Mucosa of rectum (tissue), 2 donors: Measurements from ENCODE around the gene HIVEP3.

ENCODE experiments used
- H3K27ac ChIP-seq, 2 donors: one replicate each; pipeline ENCODE4 v1.7.0; 2013; ENCODE audit warnings: inconsistent platforms in 2 of 2, low read depth in 2 of 2, low read length in 2 of 2
- H3K27me3 ChIP-seq, 2 donors: one replicate each; pipeline ENCODE4 v1.7.0; 2013; ENCODE audit warnings: low read length in 2 of 2; ENCODE audit not compliant: control insufficient read depth in 2 of 2, insufficient read depth in 2 of 2
- H3K36me3 ChIP-seq, 2 donors: one replicate each; pipeline ENCODE4 v1.7.0; 2013; ENCODE audit warnings: low read length in 2 of 2; ENCODE audit not compliant: control insufficient read depth in 2 of 2, insufficient read depth in 2 of 2
- H3K4me1 ChIP-seq, 2 donors: one replicate each; pipeline ENCODE4 v1.7.0; 2013; ENCODE audit warnings: low read length in 2 of 2, mild to moderate bottlenecking in 1 of 2; ENCODE audit not compliant: control insufficient read depth in 2 of 2, insufficient read depth in 2 of 2
- H3K4me3 ChIP-seq, 2 donors: one replicate each; pipeline ENCODE4 v1.7.0; 2013; ENCODE audit warnings: low read length in 2 of 2
- H3K9ac ChIP-seq, 2 donors: one replicate each; pipeline ENCODE4 v1.7.0; 2013; ENCODE audit warnings: low read length in 2 of 2, low read depth in 1 of 2, mild to moderate bottlenecking in 1 of 2
- H3K9me3 ChIP-seq, 2 donors: one replicate each; pipeline ENCODE4 v1.7.0; 2013; ENCODE audit warnings: low read length in 2 of 2; ENCODE audit not compliant: control insufficient read depth in 2 of 2
- donor health status: healthy.
- donor health status: Normal muscosa, but diverticular disease.

Gene HIVEP3

DNA sequence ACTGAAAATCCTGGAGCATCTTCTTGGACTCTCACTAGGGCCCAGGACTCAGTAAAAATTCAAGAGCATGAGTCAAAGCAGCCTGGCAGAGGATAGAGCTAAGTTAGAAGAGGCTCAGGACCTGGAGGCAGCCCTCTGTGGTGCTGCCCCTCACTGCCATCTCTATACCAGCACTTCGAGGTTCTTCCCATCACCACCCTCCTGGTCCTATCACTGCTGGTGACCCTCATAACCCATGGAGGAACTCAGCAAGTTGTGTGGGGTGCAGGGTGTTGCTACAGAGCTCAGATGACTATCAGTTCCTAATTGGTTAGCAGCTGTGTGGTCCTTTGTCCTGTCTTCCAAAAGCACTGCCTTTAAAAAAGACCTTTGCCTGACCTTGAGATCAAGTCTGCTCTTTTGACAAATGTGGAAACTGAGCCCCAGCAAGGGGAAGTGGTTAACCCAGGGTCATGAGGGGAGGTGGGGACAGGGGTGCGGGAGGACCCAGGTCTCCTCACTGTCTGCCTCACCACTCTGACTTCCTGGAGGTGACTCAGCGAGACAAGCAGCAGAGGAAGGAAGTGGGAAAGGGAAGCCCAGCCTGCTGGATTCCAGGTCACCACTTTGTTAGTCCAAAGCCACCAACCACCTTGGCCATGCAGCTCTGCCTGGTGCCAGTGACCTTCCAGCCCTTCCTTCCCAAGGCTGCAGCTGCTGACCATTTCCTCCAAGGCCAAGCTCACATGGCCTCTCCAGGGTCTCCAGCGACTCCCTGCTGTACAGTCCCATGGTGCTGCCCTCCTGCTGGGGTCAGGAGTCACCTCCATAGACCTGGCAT lies 234.8 kb downstream of the HIVEP3 start:
- Histone ChIP-seq H3K27ac (no peak overlapping the region), H3K36me3 (no peaks in the 10 kb centered on the region), H3K9me3 (no peaks in the 10 kb centered on the region), H3K4me3 (no peak overlapping the region), H3K27me3 (no peaks in the 10 kb centered on the region), H3K4me1 (peaks cover 5 to 6% of the 10 kb centered on the region in 2 donors), H3K9ac (no peak overlapping the region)

DNA sequence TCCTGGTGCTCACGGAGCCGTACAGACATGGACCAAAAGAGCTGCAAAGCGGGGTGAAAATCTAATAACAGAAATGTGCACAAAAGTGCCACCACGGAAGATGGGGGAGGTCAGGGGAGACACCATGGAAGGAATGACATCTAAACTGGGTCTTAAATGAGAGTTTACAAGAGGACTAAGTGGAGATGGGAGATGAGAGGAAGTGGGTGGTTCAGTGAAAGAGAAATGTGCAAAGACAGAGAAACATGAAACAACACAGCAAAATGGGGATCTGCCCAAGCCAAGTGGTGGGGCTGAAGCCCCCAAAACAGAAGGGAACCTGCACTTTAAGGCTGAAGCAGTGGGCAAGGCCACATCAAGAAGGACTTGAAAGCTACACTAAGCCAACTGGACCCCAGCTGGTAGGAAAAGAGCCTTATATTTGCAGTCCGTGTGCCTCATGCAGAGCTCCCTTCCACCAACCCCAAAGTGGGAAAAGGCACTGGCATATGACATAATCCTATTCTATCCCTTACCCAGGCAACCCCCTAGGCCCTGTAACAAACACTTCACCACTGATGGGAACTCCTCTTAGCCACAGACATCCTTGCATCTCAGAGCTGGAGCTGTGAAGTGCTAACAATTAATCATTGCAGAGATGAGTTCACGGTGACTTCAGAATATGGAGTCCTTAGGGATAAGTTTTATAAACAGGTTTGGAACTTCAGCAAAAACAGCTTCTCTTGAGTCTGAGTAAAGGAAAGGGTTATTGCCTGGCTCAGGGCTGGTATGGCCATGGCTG lies 235.7 kb downstream of the HIVEP3 start:
- Histone ChIP-seq H3K27me3 (no peaks in the 10 kb centered on the region), H3K4me3 (no peak overlapping the region), H3K4me1 (peaks cover 5 to 8% of the 10 kb centered on the region in 2 donors), H3K27ac (no peak overlapping the region), H3K9ac (no peak overlapping the region), H3K36me3 (no peaks in the 10 kb centered on the region), H3K9me3 (no peaks in the 10 kb centered on the region)

DNA sequence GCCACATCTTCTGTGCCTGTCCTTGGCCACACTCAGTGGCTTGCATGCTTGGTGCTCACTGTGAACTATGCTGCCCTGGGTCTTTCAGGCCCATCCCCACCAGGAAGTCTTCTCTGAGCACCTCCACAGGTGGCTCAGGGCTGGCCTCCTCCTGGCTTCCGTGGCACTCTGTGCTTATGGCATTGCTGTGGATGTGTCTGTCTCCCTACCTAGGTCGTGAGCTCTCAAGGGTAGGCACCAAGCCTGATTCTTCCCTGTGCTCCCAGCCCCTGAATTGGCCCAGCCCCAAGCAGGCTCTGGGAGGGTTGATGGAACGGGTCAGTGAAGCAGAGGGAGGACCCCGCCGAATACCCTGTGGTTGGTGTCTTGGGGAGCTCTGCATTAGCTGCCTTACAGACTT lies 236.6 kb downstream of the HIVEP3 start:
- Histone ChIP-seq H3K9ac (no peak overlapping the region), H3K9me3 (no peaks in the 10 kb centered on the region), H3K27me3 (no peaks in the 10 kb centered on the region), H3K4me1 (peaks cover 5 to 8% of the 10 kb centered on the region in 2 donors), H3K27ac (no peak overlapping the region), H3K36me3 (no peaks in the 10 kb centered on the region), H3K4me3 (no peak overlapping the region)

DNA sequence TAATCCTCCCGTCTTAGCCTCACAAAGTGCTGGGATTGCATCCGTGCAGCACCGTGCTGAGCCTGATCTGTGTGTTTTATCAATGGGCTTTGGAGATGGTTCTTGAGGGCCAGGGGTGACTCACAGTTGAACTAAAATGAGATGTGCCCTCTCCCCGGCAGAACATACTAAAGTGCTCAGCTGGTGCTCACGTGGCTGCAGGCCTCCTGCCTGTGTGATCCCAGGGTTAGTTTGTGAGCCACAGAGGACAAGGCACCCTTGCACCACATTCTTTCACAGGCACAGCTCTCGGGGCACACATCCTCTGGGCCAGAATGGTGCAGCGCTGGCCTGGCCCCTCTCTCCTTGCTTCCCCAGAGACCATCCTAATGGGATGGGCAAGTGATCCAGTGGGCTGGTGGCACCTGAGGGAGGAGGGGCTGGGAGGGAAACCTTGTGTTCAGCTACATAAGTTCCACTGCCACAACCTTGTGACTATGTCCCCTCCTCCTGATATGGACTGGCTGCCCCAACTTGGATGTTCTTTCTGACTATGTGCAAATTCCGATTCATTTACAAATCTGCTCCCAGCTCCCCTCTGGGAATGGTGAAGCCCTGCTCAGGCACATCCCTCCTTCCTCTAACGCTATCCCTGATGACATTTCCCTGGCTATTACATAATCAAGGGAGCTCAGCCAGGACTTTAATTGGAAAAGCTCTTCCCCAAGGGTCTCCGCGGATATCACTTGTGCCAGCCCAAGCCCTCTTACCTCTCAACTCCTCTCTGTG lies 237.2 kb downstream of the HIVEP3 start:
- Histone ChIP-seq H3K9me3 (no peaks in the 10 kb centered on the region), H3K9ac (no peak overlapping the region), H3K27ac (no peak overlapping the region), H3K4me1 (peaks cover 5 to 8% of the 10 kb centered on the region in 2 donors), H3K27me3 (no peaks in the 10 kb centered on the region), H3K4me3 (no peak overlapping the region), H3K36me3 (no peaks in the 10 kb centered on the region)

DNA sequence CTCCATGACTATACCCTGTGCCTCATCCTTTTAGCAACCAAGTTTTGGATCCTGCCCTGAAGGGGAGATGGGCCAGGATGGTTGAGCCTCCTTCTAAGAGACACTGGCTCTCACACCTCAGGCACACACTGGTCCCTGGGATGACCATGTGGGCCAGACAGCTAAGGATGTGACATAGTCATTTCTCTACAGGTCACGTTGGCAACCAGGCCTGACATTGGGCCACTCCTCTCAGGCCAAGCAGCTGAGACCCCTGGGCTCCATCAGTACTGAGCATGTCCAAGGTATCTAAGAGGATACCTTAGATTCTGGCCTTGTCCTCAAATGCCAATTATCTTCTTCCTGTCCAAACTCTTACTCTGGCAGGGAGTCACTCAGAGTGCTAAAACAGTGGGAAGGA lies 238.7 kb downstream of the HIVEP3 start:
- Histone ChIP-seq H3K9me3 (no peaks in the 10 kb centered on the region), H3K4me1 (peaks cover 5 to 8% of the 10 kb centered on the region in 2 donors), H3K27ac (no peak overlapping the region), H3K9ac (no peak overlapping the region), H3K4me3 (no peak overlapping the region), H3K27me3 (no peaks in the 10 kb centered on the region), H3K36me3 (no peaks in the 10 kb centered on the region)

DNA sequence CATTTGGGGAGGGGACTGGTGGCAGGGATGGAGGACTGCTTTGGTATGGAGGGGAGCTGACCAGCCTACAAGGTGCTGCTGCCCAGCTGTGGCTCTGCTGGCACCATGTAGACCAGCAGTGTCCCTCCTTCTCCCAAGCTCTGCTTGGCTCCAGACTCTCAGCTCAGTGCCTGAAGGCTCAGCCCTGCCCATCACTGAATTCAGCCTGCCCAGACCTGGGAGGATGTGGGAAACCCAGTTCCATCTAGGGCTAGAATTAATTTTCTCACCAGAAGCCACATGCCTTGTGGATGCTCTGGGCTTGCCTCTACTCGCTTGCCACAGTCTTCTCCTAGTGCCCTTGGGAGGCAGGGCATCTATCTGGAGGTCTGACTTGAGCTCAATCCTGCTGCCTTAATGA lies 239.2 kb downstream of the HIVEP3 start:
- H3K27ac ChIP-seq = no peak overlapping the region
- H3K9ac ChIP-seq = no peak overlapping the region
- H3K27me3 ChIP-seq = no peaks in the 10 kb centered on the region
- no peaks in the 10 kb centered on the region for H3K9me3 ChIP-seq
- no peaks in the 10 kb centered on the region for H3K36me3 ChIP-seq
- peaks cover 5 to 8% of the 10 kb centered on the region in 2 donors for H3K4me1 ChIP-seq
- no peak overlapping the region for H3K4me3 ChIP-seq

DNA sequence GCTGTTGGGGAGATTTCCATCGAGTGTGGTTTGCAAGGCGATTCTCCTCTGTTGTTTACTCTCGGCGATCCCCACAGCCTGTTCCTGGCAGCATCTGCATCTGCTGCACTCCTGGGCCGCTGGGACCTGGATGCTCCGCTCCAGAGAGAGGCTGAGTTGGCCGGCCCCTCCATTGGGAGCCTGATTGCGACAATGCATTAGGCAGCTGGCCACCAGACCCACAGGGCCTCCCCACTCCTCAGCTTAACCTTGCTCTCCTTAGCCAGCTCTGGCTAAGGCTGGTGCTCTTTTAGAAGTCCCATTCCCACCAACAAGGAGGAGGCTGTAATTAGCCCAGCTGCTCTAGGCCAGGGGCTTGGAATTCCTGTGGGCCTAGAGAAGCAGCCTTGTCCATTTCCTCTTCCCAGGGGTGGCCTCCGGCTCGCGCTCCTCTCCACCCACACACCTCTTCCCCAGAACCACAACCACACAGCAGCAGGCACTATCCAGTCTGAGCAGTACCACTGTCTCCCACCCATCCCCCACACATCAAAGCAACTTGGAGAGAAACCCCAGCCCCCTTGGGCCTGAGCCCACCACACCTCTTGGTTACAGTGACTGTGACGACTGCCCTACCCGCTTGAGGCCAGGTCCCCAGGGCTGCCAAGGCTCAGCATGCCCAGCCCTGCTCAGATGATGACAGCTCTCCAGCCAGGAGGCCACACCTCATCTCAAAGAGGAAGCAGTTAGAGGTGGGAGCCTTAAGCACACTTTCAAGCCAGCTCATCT lies 240.4 kb downstream of the HIVEP3 start:
- Histone ChIP-seq H3K9ac (no peak overlapping the region), H3K4me1 (peaks cover 0 to 7% of the 10 kb centered on the region in 2 donors), H3K4me3 (no peak overlapping the region), H3K27me3 (no peaks in the 10 kb centered on the region), H3K9me3 (no peaks in the 10 kb centered on the region), H3K27ac (peak overlapping the region; percentile 10 to 62), H3K36me3 (no peaks in the 10 kb centered on the region)

DNA sequence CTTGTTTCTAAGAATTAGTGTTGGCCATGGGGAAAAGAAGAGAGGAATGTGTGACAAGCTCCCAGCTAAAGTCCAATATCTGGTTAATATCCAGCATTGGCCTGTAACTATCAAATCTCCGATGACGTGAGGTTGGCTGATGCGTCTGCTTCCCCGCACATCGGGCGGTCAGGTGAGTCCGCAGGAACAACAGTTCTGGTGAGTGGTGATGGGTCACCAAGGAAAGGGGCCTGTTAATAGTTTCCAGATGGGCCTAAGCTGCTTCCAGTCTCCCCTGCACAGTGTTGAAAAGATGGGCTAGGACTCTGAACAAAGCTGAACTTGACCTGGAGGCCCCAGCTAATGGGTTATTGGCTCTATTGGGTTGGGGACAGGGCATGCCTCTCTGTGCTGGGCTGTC lies 241.1 kb downstream of the HIVEP3 start:
- H3K27ac ChIP-seq = no peak overlapping the region
- H3K36me3 ChIP-seq = no peaks in the 10 kb centered on the region
- H3K27me3 ChIP-seq = no peaks in the 10 kb centered on the region
- H3K9me3 ChIP-seq = no peaks in the 10 kb centered on the region
- no peak overlapping the region for H3K9ac ChIP-seq
- H3K4me1 ChIP-seq = peaks cover 0 to 2% of the 10 kb centered on the region in 2 donors
- no peak overlapping the region for H3K4me3 ChIP-seq

DNA sequence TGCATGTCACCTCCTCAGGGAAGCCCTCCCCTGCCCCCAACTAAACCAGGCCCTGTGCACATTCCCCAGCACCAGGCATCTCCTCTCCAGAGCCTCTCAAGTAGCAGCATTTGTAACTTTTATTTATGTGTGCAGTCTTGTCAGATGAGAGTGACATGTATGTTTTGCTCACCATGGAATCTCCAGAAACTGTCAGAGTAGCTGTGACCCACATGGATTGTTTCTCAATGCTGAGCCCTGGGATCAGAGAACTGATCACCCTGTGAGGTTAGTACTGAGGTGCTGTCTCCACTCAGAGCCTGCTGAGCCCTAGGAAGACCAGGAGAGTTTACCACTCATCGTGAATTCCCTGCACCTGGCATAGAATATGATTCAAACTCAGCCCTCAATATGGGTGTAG lies 243.3 kb downstream of the HIVEP3 start:
- Histone ChIP-seq H3K9ac (no peak overlapping the region), H3K36me3 (no peaks in the 10 kb centered on the region), H3K9me3 (no peaks in the 10 kb centered on the region), H3K4me3 (no peak overlapping the region), H3K4me1 (peaks cover 0 to 2% of the 10 kb centered on the region in 2 donors), H3K27me3 (no peaks in the 10 kb centered on the region), H3K27ac (no peak overlapping the region)
